Fibroblast of villous mesenchyme (primary cell): Measurements from ENCODE around the gene AFAP1. TPM values are rescaled to one million over a fixed set of nuclear protein-coding genes. Genes with fewer than 3 reads are reported as not detected.

ENCODE experiments used
- DNase-seq: peaks from one replicate; pipeline ENCODE4 v3.0.0-alpha.2; 2010; ENCODE audit warnings: low read depth
- H3K4me3 ChIP-seq: 2 replicates; pipeline ENCODE4 v1.5.1; 2011; ENCODE audit warnings: low read depth, mild to moderate bottlenecking, low read length
- total RNA-seq: library from RNA; depleted of rRNA; stranded (reverse); fragments of >200 nt; gene quantifications from 2 replicates; pipeline ENCODE4 v1.2.3, GENCODE V29; 2012
- TF ChIP-seq, protein P1 (sequence below): IDR thresholded peaks from 2 replicates; pipeline ENCODE4 v1.5.1; 2012; ENCODE audit warnings: low read depth, mild to moderate bottlenecking, low read length; ENCODE audit not compliant: insufficient read depth

The AFAP1 gene
- total RNA-seq, 1 donor, result 133 TPM

DNA sequence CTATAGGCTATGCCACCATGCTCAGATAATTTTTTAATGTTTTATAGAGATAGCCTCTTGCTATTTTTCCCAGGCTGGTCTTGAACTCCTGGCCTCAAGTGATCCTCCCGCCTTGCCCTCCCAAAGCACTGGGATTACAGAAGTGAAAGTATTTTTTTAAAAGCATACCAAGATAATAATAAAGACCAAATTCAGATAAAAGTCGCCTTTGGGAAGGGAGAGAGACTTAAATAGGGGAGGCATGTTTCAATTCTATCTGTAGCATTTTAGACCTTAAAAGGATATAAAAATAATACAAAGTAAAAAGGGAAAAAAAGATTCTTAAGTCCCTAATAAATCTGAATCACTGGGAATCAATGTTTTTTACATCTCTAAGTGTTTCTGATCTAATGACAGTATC lies 108.9 kb downstream of the AFAP1 start:
- peak; percentile 53 for DNase-seq
- TF ChIP-seq, protein P1, sequence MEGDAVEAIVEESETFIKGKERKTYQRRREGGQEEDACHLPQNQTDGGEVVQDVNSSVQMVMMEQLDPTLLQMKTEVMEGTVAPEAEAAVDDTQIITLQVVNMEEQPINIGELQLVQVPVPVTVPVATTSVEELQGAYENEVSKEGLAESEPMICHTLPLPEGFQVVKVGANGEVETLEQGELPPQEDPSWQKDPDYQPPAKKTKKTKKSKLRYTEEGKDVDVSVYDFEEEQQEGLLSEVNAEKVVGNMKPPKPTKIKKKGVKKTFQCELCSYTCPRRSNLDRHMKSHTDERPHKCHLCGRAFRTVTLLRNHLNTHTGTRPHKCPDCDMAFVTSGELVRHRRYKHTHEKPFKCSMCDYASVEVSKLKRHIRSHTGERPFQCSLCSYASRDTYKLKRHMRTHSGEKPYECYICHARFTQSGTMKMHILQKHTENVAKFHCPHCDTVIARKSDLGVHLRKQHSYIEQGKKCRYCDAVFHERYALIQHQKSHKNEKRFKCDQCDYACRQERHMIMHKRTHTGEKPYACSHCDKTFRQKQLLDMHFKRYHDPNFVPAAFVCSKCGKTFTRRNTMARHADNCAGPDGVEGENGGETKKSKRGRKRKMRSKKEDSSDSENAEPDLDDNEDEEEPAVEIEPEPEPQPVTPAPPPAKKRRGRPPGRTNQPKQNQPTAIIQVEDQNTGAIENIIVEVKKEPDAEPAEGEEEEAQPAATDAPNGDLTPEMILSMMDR, result no peak
- H3K4me3 ChIP-seq, result no peak overlapping the region

DNA sequence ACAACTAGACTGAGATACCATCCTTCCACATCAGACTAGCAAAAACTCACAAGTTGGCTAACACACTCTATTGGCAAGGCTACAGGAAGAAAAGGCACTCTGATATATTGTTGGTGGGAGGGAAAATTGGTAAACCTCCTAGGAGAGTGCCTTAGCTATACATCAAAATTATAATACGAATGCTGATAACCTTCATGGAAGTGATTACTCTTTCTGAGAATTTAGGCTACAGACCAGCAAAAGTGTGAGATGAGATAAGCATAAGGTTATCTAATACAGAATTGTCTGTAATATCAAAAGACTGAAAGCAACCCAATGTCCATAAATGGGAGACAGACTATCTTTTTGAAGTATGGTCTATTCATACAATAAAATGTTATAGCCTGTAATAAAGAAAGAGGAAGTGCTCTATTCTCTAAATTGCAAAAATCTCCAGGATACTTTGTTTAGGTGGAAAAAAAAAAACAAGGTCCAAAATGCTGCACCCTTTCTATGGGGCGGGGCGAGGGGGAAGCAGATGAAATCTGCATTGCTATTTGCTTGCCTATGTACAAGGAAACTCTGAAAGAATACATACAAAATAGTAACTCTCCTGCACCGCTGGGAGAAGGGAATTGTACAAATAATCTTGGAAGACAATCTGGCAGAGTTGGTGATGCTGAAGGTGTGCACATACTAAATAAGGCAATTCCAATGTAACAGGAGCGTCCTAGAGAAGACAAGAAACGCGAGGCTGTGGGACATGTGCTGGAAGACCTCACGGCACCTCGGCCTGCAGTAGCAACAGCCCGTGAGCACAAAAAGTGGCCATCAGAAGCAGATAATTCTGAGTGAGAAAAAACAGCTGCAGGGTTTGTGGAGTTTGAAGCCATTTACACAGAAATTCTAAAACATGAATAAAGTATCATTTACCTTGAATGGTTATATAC lies 109.7 kb downstream of the AFAP1 start:
- DNase-seq, result peak; percentile 40
- TF ChIP-seq, protein P1, result no peak
- H3K4me3 ChIP-seq, result no peak overlapping the region

DNA sequence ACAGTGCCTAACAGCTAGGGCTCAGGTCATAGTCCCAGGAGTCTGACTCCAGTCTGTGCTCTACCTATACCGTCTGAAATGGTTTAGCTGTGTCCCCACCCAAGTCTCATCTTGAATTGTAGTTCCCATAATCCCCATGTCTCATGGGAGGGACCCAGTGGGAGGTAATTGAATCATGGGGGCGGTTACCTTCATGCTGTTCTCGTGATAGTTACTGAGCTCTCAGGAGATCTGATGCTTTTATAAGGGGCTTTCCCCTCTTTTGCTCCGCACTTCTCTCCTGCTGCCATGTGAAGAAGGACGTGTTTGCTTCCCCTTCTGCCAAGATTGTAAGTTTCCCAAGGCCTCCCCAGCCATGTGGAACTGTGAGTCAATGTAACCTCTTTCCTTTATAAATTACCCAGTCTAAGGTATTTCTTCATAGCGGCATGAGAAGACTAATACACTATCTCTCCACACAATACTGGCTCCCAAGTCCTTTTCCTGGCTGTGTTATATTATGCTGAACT lies 110.8 kb downstream of the AFAP1 start:
- peak; percentile 74 for DNase-seq
- H3K4me3 ChIP-seq, result no peak overlapping the region
- TF ChIP-seq, protein P1, result no peak

DNA sequence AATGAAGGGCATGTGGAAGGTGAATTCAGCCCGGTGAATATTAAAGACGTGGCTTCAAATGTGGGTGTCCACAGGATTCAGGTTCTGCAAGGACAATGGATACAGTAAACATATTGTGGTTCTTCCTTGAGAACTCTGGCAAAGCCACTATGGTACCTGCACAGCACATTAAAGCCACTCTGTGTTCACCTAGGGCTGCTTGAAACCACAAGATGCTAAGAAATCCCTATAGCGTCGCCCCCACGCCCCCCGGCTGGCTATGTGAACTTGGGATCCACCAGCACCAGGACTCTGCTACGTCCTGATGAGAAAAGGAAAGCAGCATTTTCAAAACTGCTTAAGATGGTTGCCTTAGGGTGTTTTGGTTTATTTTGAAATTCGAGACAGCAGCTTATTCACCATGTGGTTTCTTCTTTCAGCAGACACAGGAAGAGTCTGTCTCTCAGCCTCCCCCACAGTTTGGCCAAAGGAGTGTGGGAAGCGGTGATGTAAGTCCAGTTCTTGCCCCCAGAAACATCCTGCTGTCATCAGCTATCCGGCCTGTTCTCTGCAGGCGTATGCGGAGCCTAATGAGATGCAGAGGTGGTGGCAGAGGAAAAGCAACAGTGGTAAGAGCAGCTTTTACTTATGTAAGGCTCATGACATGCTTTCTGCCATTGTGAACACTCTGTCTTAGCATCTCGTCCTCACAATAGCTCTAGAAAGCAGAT lies 111.5 kb downstream of the AFAP1 start:
- TF ChIP-seq, protein P1, result no peak
- H3K4me3 ChIP-seq, result peak overlapping the region; percentile 29
- DNase-seq, result peak; percentile 100

DNA sequence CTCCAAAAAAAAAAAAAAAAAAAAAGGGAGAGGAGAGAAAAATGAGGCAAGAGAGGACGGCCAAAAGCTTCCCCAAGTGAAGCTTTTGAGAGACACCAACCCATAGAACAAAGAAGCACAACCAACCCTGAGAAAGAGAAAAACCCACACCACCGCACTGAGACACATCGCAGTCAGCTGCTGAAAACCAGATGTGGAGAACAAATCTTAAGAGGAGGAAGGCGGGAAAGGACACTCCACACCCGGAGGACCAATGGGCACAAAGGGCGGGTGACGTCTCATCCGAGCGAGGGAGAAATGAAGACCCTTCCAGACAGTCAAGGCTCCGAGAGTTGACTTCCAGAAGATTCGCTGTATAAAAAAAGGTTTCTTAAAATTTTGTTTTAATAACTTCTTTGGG lies 112.1 kb downstream of the AFAP1 start:
- no peak overlapping the region for H3K4me3 ChIP-seq
- no peak for DNase-seq
- TF ChIP-seq, protein P1, result no peak

DNA sequence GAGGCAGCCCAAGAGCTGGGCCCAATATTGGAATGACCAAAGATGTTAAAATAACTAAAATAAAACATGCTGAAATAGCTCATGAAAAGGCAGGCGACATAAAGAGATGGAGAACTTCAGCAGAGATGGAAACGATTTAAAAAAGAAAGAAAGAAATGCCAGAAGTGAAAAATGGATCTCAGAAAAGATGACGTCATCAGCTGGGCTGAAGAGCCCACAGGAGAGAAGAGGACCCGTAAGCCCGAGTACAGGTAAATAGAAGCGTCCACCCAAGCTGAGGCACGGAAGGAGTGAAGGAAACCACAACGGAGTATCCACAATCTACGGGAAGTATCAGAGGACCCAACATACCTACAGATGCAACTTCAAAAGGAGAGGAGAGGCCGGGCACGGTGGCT lies 112.8 kb downstream of the AFAP1 start:
- H3K4me3 ChIP-seq, result no peak overlapping the region
- DNase-seq, result no peak
- TF ChIP-seq, protein P1, result no peak
